ENCODE data around the gene TSPAN33. TPM values are rescaled to one million over a fixed set of nuclear protein-coding genes. Genes with fewer than 3 reads are reported as not detected.
A peak's percentile ranks its signal among the peaks of the same experiment; 100 is the strongest.

TSPAN33 gene
- total RNA-seq, 2 experiments from 2014 or later, result 9.3 to 11.0 TPM

- TF ChIP-seq, protein P1, sequence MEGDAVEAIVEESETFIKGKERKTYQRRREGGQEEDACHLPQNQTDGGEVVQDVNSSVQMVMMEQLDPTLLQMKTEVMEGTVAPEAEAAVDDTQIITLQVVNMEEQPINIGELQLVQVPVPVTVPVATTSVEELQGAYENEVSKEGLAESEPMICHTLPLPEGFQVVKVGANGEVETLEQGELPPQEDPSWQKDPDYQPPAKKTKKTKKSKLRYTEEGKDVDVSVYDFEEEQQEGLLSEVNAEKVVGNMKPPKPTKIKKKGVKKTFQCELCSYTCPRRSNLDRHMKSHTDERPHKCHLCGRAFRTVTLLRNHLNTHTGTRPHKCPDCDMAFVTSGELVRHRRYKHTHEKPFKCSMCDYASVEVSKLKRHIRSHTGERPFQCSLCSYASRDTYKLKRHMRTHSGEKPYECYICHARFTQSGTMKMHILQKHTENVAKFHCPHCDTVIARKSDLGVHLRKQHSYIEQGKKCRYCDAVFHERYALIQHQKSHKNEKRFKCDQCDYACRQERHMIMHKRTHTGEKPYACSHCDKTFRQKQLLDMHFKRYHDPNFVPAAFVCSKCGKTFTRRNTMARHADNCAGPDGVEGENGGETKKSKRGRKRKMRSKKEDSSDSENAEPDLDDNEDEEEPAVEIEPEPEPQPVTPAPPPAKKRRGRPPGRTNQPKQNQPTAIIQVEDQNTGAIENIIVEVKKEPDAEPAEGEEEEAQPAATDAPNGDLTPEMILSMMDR (IDR thresholded peaks at IDR 0.05), result no peak
- POLR2A ChIA-PET, result interaction anchor here (0.6 kb wide), 1 partner anchor 9 kb away, joined by 3 read pairs; no protein-coding TSS in a partner anchor
- Mint-ChIP-seq H3K9me3 (no peaks in the 10 kb centered on the region), H3K27ac (no peak overlapping the region), H3K4me1 (ENCODE audit: low read depth) (peaks cover 5% of the 10 kb centered on the region), H3K4me3 (no peak overlapping the region), H3K36me3 (ENCODE audit: low read depth) (peaks cover 4% of the 10 kb centered on the region), H3K27me3 (no peaks in the 10 kb centered on the region)
- DNase-seq (no peak), ATAC-seq (no peak)
- CTCF ChIA-PET, result interaction anchor here (1.3 to 12.1 kb wide), 11 partner anchors 11 to 175 kb away, joined by 3 to 198 read pairs (median 11); no protein-coding TSS in a partner anchor
- intact Hi-C loops (cut with micrococcal nuclease), result no loop called here
Measured at GRCh38 chr7:129162732-129163131, 18.2 kb downstream of the TSPAN33 start.

DNA sequence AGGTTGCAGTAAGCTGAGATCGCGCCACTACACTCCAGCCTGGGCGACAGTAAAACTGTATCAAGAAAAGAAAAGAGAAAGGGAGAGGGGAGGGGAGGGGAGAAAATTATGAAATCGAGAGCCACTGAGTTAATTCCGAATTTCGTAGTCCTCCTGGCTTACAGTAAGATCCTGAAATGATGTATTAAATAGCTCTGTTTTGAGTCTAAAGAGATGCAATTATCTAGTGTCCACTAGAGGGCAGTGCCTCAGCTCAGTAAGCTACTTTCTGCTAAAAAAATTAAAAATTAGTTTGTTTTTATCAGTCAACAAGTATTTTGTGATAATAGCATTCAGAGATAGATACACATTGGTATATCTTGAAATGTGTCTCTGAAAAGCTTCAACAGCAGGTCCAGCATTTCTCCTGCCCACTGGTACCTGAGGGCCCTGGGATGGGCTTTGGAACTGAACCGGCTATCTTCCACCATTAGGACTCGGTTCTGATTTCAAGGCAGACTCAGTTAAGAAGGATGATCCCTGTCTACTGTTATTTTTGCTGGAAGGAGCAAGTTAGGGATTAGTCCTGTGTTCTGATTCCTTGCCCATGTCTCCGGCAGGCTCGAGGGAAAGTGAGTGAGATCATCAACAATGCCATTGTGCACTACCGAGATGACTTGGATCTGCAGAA is 19.5 kb downstream of the TSPAN33 start:
- no peak overlapping the region for H3K27ac Mint-ChIP-seq
- TF ChIP-seq, protein P1 (IDR thresholded peaks at IDR 0.05), result peak; percentile 91

DNA sequence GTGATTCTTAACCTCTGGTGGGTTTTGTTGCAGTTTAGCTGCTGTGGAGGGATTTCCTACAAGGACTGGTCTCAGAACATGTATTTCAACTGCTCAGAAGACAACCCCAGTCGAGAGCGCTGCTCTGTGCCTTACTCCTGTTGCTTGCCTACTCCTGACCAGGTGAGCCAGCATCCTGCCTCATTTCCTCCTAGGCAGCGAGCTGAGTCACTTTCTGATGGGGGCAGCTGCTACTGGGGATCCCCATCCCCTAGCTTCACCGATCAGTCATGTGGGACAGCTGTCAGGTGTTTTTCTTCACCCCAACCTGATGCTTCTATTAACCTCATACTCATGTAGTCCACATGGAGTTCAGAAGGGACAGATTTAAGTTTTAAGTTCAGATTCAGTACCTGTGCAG is 22.2 kb downstream of the TSPAN33 start:
- ChIA-PET CTCF (interaction anchor here (1.0 to 12.1 kb wide), 12 partner anchors 11 to 658 kb away, joined by 3 to 198 read pairs (median 4); no protein-coding TSS in a partner anchor), POLR2A (interaction anchor here (0.6 to 1.2 kb wide), 2 partner anchors 14 to 524 kb away, joined by 3 read pairs; no protein-coding TSS in a partner anchor)
- TF ChIP-seq, protein P1 (IDR thresholded peaks at IDR 0.05), result no peak
- Mint-ChIP-seq H3K4me1 (ENCODE audit: low read depth) (peaks cover 17% of the 10 kb centered on the region), H3K27ac (peak overlapping the region; percentile 12), H3K27me3 (no peaks in the 10 kb centered on the region), H3K36me3 (ENCODE audit: low read depth) (peaks cover 4% of the 10 kb centered on the region), H3K4me3 (no peak overlapping the region), H3K9me3 (no peaks in the 10 kb centered on the region)
- DNase-seq, result peak; percentile 65
- peak; percentile 28 for ATAC-seq
- intact Hi-C loops (cut with micrococcal nuclease), result no loop called here

More for the DNA sequence above, 19.5 kb downstream of the TSPAN33 start:
- ATAC-seq, result peak; percentile 66
- Mint-ChIP-seq H3K27me3 (no peaks in the 10 kb centered on the region), H3K9me3 (no peaks in the 10 kb centered on the region), H3K4me1 (ENCODE audit: low read depth) (peaks cover 8% of the 10 kb centered on the region), H3K36me3 (ENCODE audit: low read depth) (peaks cover 4% of the 10 kb centered on the region), H3K4me3 (no peak overlapping the region)
- peak; percentile 37 for DNase-seq
- CTCF ChIA-PET, result interaction anchor here (0.5 to 12.1 kb wide), 66 partner anchors 9 to 621 kb away, joined by 3 to 198 read pairs (median 4); partner anchors contain the start of genes ATP6V1F, SMO, STRIP2 and TSPAN33
- POLR2A ChIA-PET, result interaction anchor here (0.6 to 0.7 kb wide), 2 partner anchors 47 to 421 kb away, joined by 3 read pairs; no protein-coding TSS in a partner anchor
- intact Hi-C loops (cut with micrococcal nuclease), result loop anchor here (1.0 kb wide), 1 partner anchor 46 kb away; no protein-coding TSS in a partner anchor

GRCh38 chr7:129167817-129168216 is 23.3 kb downstream of the TSPAN33 start:
- no peak overlapping the region for H3K27ac Mint-ChIP-seq
- TF ChIP-seq, protein P1 (IDR thresholded peaks at IDR 0.05), result no peak
- no peak for DNase-seq
- no peak for ATAC-seq
- H3K36me3 Mint-ChIP-seq (ENCODE audit: low read depth), result peaks cover 4% of the 10 kb centered on the region
- peak overlapping the region; percentile 13 for H3K4me3 Mint-ChIP-seq
- H3K9me3 Mint-ChIP-seq, result no peaks in the 10 kb centered on the region
- POLR2A ChIA-PET, result interaction anchor here (1.2 kb wide), 1 partner anchor 12 kb away, joined by 3 read pairs; no protein-coding TSS in a partner anchor
- H3K4me1 Mint-ChIP-seq (ENCODE audit: low read depth), result peaks cover 17% of the 10 kb centered on the region
- CTCF ChIA-PET, result interaction anchor here (0.8 to 12.1 kb wide), 9 partner anchors 10 to 284 kb away, joined by 3 to 198 read pairs (median 4); no protein-coding TSS in a partner anchor
- intact Hi-C loops (cut with micrococcal nuclease), result no loop called here
- no peaks in the 10 kb centered on the region for H3K27me3 Mint-ChIP-seq
